IPS-NIHi7 (cell line): Measurements from ENCODE around the gene ATP2B2.
"Not testable (repeated sequence)": the region's sequence is repeated elsewhere in the genome, so short reads cannot be mapped to it uniquely, and the experiment has no call there.

Source experiments
- DNase-seq: peaks from one replicate; pipeline ENCODE4 v3.0.0; 2012; ENCODE audit warnings: mixed read lengths; ENCODE audit errors: extremely low spot score

Gene ATP2B2

GRCh38 chr3:10505050-10505790 lies at the start of gene ATP2B2:
TSS of gene ATP2B2 (minus strand) at chr3:10505586. CDS start at chr3:10449543, 56,043 bp downstream.
- DNase-seq, result peak; percentile 70

DNA sequence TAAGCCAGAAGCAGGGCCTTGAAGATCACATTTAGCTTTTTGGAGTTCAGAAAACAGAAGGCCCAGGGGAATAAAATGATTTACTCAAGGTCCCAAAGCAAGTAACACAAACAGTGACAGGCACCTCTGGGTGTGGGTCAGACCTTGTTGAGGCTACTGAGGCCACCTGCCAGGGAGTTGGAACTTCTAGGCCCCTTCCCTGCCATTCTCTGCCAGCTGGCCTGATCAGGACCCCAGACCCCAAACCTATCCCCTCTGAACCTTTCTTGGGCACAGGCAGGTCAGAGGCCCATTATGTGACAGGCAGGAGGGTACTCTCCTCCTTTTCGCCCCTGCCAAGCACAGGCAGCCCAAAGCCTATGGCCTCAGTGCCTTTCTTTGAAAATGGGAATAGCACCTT lies 49.4 kb upstream of the ATP2B2 start:
- no peak for DNase-seq

DNA sequence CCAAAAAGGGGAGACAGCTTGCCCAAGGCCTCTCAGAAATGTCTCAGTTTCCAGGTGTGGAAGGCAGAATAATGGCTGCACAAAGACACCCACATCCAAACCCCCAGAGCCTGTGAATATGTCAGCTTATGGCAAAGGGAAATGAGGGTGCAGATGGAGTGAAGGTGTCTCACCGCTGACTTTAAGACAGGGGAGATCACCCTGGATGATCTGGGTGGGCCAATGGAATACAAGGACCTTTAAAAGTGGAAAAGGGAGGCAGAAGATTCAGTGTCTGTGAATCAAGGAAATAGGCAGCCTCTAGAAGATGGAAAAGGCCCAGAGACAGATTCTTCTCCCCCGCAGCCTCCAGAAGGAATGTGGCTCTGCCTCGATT lies 48.8 kb upstream of the ATP2B2 start:
- DNase-seq, result no peak

GRCh38 chr3:10553591-10554235 lies 48.3 kb upstream of the ATP2B2 start:
- DNase-seq, result peak; percentile 78

- no peak for DNase-seq
These were observed 47.2 kb upstream of the ATP2B2 start for GRCh38 chr3:10552631-10552943.

DNA sequence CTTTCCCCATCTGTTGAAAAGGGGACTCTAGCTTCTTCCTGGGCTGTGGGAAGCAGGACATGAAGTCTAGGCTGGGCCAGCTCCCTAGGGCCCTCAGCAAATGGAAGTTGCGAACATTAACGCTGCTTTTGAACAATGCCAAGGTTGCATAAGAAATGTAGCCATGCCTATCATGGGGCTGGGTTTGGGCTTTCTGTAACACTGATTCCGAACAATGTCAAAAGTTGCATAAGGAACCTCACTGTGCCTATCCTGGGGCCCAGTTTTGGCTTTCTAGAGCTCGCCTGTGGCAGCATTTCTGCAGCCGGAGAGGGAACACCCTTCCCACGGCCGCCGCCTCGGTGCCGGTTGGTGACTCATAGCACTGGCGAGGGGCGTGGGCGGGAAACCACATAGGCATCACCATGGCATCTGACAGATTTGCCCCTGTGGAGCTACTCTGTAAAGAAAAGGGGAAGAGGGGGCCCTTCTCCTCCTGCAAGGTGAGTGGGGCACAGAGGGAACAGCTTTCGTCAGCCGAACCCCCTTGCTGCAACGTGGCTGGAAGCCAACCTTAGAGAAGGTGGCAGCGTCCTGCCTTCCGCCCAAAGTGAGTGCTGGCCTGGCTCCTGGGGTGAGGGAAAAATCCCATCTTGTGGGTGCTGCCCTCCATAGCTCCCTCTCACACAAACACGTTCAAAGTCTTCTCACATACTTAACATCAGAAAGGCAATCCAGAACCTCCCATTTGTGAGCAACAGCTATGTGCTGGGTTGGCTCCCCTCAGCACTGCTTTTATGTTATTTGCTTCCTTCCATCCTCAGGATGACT lies 46.6 kb upstream of the ATP2B2 start:
- no peak for DNase-seq

DNA sequence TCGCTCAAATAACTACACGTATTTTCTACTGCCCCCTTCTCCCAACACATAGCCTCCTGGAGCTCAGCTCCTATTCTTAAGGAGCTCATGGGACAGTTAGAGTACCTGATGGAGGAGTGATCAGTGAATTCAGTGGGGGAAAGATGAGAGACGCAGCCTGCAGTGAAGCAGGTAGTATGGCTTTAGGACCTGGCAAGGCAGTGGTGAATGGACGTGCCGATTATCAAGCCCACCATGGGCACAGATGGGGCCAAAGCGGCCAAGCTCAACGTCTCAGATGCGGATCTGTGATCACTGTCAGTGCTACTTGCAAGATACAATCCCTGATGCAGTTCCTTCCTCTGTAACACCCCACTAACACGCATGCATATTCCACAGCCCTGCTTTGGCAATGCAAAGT lies 45.8 kb upstream of the ATP2B2 start:
- DNase-seq, result no peak

GRCh38 chr3:10550705-10551104 lies 45.3 kb upstream of the ATP2B2 start:
- DNase-seq, result no peak

DNA sequence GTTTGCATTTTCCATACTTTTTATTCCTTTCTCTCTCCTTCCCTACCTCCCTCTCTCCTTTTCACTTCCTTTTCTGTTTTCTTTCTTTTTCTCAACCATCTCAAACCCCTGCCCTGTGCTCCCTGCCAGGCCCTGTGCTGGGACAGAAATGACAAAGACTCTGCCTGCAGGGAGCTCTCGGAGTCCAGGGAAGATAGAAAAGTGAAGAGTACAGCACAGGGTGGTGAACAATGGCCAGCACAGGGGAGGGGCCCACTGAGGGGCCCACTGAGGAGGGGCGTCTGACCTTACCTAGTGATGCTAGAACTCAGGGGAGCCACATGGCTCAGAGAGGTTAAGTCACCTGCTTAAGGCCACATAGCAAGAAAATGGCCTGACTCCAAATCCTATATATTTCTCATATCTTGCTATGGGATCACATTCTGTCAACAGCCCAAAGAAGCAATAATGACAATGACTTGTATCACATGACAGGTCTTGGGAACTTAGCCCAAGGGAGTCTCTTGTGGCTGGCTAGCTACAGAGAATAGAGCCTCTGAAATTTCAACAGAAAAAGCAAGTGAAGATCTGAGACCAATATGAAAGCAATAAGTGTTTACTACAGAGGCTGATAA lies 44.3 kb upstream of the ATP2B2 start:
- no peak for DNase-seq

- DNase-seq, result no peak
These were observed 43.6 kb upstream of the ATP2B2 start for GRCh38 chr3:10548992-10549391.

DNA sequence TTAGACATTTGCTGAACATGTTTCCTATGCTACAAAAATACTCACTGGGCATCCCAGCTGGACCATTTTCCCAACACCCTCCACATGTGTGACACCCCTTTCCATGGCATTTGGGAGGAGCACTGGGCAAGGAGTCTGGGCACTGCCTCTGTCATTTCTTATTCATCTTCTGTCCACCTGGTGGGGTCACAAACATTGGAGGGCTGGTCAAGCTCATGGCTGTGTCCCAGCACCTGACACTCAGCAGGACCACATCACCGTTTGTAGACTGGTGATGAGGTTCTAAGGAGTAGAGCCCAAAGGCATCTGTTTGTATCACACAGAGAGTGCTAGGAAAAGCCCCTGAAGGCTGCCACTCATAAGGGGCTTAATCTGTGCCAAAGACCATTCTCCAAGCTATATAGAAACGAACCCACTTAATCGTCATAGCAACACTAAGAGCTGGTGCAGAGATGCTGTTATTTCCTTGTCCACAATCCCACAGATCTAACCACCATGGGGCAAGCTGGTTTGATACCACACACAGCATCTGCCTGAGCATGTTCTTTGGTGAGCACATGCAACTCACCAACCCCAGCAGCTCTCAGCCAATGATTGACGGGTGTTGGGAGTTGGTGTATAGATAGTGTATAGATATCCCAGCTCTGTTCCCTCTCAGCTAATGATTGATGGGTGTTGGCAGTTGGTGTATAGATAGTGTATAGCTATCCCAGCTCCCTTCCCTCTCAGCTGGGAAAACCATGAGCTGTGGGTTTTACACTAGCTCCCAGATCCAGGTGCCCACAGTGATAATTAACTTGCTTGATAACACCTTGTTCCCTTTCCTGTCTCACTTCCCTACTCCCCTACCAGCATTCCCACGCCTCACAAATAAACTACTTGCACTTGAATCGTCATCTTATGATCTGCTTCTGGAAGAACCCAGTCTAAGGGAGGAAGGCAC lies 42.7 kb upstream of the ATP2B2 start:
- DNase-seq, result no peak

DNA sequence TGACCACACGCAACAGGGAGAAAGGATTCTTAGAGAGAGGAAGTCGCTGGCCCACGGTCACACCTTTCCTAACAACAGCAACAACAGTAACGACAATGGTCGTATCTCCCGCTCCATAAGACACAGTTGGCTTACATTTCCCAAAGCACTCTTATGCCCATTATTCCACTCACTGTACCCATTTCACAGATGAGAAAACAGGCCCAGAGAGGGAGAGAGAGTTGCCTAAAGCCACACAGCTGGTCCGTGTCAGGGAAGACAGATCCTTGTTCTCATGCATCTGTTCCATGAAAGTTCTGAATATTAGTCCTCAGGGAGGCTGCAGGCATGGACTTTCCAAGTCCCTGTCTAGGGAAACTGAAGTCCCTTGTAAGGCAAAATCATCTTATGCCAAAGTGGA lies 42.0 kb upstream of the ATP2B2 start:
- DNase-seq, result no peak

GRCh38 chr3:10546820-10547263 lies 41.5 kb upstream of the ATP2B2 start:
- no peak for DNase-seq

DNA sequence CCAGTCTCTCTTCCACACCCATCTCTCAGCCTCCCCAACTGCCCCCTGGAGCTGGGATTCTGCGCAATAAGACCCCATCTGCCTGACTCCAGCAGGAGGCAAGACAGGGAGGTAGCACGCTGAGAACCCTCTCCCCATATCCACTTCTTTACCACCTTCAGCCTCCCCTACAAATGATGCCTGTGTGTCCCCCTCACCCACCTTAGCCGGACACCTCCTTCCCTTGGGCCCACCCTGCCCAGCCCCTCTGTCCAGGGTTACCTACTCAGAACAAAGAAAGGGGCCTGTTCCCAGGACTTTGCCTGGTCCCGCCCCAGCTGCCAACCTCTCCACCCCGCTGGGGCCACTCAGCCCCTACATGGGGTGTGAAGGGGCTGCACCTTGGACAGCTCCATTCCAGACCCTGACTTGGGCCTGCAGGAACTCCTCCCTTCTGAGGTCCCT lies 40.8 kb upstream of the ATP2B2 start:
- peak; percentile 63 for DNase-seq

DNA sequence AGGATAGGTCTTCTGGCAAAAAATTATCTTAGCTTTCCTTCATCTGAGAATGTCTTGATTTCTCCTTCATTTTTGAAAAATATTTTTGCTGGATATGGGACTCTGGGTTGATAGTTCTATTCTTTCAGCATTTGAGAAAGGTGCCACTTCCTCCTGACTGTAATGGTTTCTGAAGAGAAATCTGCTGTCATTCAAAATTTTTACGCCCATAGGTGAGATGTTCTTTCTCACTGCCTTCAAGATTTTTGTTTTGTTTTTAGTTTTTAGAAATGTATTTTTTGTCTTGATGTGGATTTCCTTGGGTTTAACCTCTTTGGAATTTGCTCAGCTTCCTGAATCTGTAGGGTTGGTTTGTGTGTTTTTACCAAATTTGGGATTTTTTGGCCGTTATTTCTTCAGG lies 37.1 kb upstream of the ATP2B2 start:
- DNase-seq, result no peak

GRCh38 chr3:10540347-10540746 lies 35.0 kb upstream of the ATP2B2 start:
- not testable (repeated sequence) for DNase-seq

GRCh38 chr3:10534066-10534465 lies 28.7 kb upstream of the ATP2B2 start:
- DNase-seq, result no peak

DNA sequence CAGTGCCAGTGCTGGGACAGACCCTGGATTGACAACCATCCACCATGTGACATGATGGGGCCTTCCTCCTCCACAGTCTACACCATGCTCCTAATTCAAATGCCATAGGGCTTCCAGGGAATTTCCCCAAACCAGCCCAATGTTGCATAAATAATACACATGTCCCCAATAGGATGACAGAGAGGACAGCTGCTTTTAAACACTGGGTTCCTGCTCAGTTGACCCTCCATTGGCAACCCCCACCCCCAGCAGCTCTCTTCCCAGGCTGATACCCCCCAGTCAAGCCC lies 28.3 kb upstream of the ATP2B2 start:
- DNase-seq, result no peak

GRCh38 chr3:10532939-10533736 lies 27.8 kb upstream of the ATP2B2 start:
- no peak for DNase-seq

GRCh38 chr3:10531031-10531430 lies 25.6 kb upstream of the ATP2B2 start:
- DNase-seq, result no peak

DNA sequence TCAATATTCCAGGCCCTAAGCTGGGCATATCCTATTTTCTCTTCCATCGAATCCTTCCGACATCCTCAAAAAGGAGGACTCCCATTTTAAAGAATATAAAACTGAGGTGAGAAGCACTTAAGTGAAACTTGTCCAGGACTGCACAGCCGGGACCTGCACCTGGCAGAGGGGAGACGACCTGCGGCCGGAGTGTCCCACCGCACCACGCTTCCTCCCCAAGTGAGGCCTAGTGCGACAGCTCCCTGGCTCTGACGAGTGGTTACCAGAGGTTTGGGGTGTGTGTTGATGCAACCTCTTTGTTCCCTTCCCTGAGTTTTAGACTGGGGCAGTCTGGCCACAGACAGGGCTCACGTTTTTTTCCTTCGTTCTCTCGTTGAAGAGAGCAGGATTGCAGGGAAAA lies 24.9 kb upstream of the ATP2B2 start:
- no peak for DNase-seq
